ENCODE measurements around the gene FAM107B. TPM values are rescaled to one million over a fixed set of nuclear protein-coding genes. Genes with fewer than 3 reads are reported as not detected.

FAM107B gene
- total and polyA plus RNA-seq, 2 experiments from 2014 or later = 11.0 to 17.6 TPM

GRCh38 chr10:14736043-14736442 is 38.7 kb downstream of the FAM107B start:
- TF ChIP-seq, protein P1, sequence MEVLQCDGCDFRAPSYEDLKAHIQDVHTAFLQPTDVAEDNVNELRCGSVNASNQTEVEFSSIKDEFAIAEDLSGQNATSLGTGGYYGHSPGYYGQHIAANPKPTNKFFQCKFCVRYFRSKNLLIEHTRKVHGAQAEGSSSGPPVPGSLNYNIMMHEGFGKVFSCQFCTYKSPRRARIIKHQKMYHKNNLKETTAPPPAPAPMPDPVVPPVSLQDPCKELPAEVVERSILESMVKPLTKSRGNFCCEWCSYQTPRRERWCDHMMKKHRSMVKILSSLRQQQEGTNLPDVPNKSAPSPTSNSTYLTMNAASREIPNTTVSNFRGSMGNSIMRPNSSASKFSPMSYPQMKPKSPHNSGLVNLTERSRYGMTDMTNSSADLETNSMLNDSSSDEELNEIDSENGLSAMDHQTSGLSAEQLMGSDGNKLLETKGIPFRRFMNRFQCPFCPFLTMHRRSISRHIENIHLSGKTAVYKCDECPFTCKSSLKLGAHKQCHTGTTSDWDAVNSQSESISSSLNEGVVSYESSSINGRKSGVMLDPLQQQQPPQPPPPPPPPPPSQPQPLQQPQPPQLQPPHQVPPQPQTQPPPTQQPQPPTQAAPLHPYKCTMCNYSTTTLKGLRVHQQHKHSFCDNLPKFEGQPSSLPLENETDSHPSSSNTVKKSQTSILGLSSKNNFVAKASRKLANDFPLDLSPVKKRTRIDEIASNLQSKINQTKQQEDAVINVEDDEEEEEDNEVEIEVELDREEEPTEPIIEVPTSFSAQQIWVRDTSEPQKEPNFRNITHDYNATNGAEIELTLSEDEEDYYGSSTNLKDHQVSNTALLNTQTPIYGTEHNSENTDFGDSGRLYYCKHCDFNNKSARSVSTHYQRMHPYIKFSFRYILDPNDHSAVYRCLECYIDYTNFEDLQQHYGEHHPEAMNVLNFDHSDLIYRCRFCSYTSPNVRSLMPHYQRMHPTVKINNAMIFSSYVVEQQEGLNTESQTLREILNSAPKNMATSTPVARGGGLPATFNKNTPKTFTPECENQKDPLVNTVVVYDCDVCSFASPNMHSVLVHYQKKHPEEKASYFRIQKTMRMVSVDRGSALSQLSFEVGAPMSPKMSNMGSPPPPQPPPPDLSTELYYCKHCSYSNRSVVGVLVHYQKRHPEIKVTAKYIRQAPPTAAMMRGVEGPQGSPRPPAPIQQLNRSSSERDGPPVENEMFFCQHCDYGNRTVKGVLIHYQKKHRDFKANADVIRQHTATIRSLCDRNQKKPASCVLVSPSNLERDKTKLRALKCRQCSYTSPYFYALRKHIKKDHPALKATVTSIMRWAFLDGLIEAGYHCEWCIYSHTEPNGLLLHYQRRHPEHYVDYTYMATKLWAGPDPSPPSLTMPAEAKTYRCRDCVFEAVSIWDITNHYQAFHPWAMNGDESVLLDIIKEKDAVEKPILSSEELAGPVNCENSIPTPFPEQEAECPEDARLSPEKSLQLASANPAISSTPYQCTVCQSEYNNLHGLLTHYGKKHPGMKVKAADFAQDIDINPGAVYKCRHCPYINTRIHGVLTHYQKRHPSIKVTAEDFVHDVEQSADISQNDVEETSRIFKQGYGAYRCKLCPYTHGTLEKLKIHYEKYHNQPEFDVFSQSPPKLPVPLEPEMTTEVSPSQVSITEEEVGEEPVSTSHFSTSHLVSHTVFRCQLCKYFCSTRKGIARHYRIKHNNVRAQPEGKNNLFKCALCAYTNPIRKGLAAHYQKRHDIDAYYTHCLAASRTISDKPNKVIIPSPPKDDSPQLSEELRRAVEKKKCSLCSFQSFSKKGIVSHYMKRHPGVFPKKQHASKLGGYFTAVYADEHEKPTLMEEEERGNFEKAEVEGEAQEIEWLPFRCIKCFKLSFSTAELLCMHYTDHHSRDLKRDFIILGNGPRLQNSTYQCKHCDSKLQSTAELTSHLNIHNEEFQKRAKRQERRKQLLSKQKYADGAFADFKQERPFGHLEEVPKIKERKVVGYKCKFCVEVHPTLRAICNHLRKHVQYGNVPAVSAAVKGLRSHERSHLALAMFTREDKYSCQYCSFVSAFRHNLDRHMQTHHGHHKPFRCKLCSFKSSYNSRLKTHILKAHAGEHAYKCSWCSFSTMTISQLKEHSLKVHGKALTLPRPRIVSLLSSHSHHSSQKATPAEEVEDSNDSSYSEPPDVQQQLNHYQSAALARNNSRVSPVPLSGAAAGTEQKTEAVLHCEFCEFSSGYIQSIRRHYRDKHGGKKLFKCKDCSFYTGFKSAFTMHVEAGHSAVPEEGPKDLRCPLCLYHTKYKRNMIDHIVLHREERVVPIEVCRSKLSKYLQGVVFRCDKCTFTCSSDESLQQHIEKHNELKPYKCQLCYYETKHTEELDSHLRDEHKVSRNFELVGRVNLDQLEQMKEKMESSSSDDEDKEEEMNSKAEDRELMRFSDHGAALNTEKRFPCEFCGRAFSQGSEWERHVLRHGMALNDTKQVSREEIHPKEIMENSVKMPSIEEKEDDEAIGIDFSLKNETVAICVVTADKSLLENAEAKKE (CRISPR knock-in tag; IDR thresholded peaks at IDR 0.05) = no peak
- TF ChIP-seq CREB1 (CRISPR knock-in tag; IDR thresholded peaks at IDR 0.05; ENCODE audit: low read depth) (no peak), EZH2phosphoT487 (IDR thresholded peaks at IDR 0.05; ENCODE audit: unreplicated experiment) (no peak), ZNF331 (CRISPR knock-in tag; IDR thresholded peaks at IDR 0.05; ENCODE audit: low read depth) (no peak), POLR2AphosphoS5 (IDR thresholded peaks at IDR 0.05; ENCODE audit: low read depth) (no peak), CTCF (conservative IDR thresholded peaks at IDR 0.05; ENCODE audit: low read depth in 2 of 2) (no peak), ZNF114 (CRISPR knock-in tag; IDR thresholded peaks at IDR 0.05) (no peak)
- TF ChIP-seq, protein P2, sequence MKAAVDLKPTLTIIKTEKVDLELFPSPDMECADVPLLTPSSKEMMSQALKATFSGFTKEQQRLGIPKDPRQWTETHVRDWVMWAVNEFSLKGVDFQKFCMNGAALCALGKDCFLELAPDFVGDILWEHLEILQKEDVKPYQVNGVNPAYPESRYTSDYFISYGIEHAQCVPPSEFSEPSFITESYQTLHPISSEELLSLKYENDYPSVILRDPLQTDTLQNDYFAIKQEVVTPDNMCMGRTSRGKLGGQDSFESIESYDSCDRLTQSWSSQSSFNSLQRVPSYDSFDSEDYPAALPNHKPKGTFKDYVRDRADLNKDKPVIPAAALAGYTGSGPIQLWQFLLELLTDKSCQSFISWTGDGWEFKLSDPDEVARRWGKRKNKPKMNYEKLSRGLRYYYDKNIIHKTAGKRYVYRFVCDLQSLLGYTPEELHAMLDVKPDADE (IDR thresholded peaks at IDR 0.05) = no peak
- TF ChIP-seq, protein P3, sequence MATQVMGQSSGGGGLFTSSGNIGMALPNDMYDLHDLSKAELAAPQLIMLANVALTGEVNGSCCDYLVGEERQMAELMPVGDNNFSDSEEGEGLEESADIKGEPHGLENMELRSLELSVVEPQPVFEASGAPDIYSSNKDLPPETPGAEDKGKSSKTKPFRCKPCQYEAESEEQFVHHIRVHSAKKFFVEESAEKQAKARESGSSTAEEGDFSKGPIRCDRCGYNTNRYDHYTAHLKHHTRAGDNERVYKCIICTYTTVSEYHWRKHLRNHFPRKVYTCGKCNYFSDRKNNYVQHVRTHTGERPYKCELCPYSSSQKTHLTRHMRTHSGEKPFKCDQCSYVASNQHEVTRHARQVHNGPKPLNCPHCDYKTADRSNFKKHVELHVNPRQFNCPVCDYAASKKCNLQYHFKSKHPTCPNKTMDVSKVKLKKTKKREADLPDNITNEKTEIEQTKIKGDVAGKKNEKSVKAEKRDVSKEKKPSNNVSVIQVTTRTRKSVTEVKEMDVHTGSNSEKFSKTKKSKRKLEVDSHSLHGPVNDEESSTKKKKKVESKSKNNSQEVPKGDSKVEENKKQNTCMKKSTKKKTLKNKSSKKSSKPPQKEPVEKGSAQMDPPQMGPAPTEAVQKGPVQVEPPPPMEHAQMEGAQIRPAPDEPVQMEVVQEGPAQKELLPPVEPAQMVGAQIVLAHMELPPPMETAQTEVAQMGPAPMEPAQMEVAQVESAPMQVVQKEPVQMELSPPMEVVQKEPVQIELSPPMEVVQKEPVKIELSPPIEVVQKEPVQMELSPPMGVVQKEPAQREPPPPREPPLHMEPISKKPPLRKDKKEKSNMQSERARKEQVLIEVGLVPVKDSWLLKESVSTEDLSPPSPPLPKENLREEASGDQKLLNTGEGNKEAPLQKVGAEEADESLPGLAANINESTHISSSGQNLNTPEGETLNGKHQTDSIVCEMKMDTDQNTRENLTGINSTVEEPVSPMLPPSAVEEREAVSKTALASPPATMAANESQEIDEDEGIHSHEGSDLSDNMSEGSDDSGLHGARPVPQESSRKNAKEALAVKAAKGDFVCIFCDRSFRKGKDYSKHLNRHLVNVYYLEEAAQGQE (IDR thresholded peaks at IDR 0.05; ENCODE audit: unreplicated experiment) = no peak
- no peak overlapping the region for H2AFZ ChIP-seq
- no peaks in the 10 kb centered on the region for H3K36me3 Mint-ChIP-seq (ENCODE audit: low read depth)
- no peaks in the 10 kb centered on the region for H3K79me2 ChIP-seq (replicated peaks; ENCODE audit: insufficient read depth)
- ATAC-seq (no peak), DNase-seq (ENCODE audit: low spot score) (no peak)
- no peaks in the 10 kb centered on the region for H4K20me1 ChIP-seq (replicated peaks; ENCODE audit: insufficient read depth)
- no peaks in the 10 kb centered on the region for H3K36me3 ChIP-seq (ENCODE audit: insufficient read depth)
- H3K4me3 ChIP-seq = no peak overlapping the region
- no peaks in the 10 kb centered on the region for H3K4me1 ChIP-seq (ENCODE audit: insufficient read depth)
- no peak overlapping the region for H3K27ac Mint-ChIP-seq
- peaks cover 4% of the 10 kb centered on the region for H3K9me3 Mint-ChIP-seq
- no peak overlapping the region for H3K4me3 Mint-ChIP-seq
- no peaks in the 10 kb centered on the region for H3K4me1 Mint-ChIP-seq
- no peaks in the 10 kb centered on the region for H3K27me3 ChIP-seq (ENCODE audit: insufficient read depth)
- H3K9me2 ChIP-seq (ENCODE audit: insufficient read depth) = 0 out of 2 replicates have a peak, but pooled peaks cover 4% of the 10 kb centered on the region
- no peak overlapping the region for H3K4me2 ChIP-seq
- no peaks in the 10 kb centered on the region for H3F3A ChIP-seq (replicated peaks; ENCODE audit: low read depth)
- H3K27me3 Mint-ChIP-seq (ENCODE audit: insufficient read depth, low read depth, poor library complexity) = peaks cover 2% of the 10 kb centered on the region
- H3K27ac ChIP-seq (ENCODE audit: low read depth) = no peak overlapping the region

Data from GM23338 (cell line).